Smooth muscle cell (in vitro differentiated cells): ENCODE results near the gene RBM34. TPM values are rescaled to one million over a fixed set of nuclear protein-coding genes. Genes with fewer than 3 reads are reported as not detected.

Source experiments
- DNase-seq: peaks from one replicate; lab custom pipeline; 2025; ENCODE audit not compliant: unreplicated experiment; lab: John Stamatoyannopoulos, UW
- H2AFZ ChIP-seq: fragments of 200-600 bp; sonication (generic); 2 replicates; pipeline ENCODE4 v1.6.0; 2016; ENCODE audit warnings: antibody characterized with exemption, low read depth, mild to moderate bottlenecking
- H3F3A ChIP-seq: fragments of 200-600 bp; sonication (generic); 2 replicates; pipeline ENCODE4 v1.6.0; 2017; ENCODE audit warnings: antibody characterized with exemption, low read depth
- H3K27ac ChIP-seq: fragments of 200-600 bp; sonication (generic); 2 replicates; pipeline ENCODE4 v1.5.1; 2016; ENCODE audit warnings: low read depth, mild to moderate bottlenecking
- H3K27me3 ChIP-seq: fragments of 200-600 bp; sonication (generic); 2 replicates; pipeline ENCODE4 v1.6.1; 2016; ENCODE audit warnings: low read depth, mild to moderate bottlenecking
- H3K36me3 ChIP-seq: fragments of 200-600 bp; sonication (generic); 2 replicates; pipeline ENCODE4 v1.5.1; 2016; ENCODE audit warnings: low read depth
- H3K4me1 ChIP-seq: fragments of 200-600 bp; sonication (generic); 2 replicates; pipeline ENCODE4 v1.5.1; 2016; ENCODE audit warnings: low read depth
- H3K4me2 ChIP-seq: fragments of 200-600 bp; sonication (generic); 2 replicates; pipeline ENCODE4 v1.6.0; 2016; ENCODE audit warnings: mild to moderate bottlenecking
- H3K4me3 ChIP-seq: fragments of 200-600 bp; sonication (generic); 2 replicates; pipeline ENCODE4 v1.5.1; 2016; ENCODE audit warnings: mild to moderate bottlenecking
- H3K79me2 ChIP-seq: fragments of 200-600 bp; sonication (generic); 2 replicates; pipeline ENCODE4 v1.6.0; 2016; ENCODE audit warnings: low read depth, mild to moderate bottlenecking
- H3K9ac ChIP-seq: fragments of 200-600 bp; sonication (generic); 2 replicates; pipeline ENCODE4 v1.6.0; 2016; ENCODE audit warnings: low read depth
- H3K9me3 ChIP-seq: fragments of 200-600 bp; sonication (generic); replicated peaks from 2 replicates; pipeline ENCODE4 v1.5.1; 2016; ENCODE audit warnings: low read depth
- H4K20me1 ChIP-seq: fragments of 200-600 bp; sonication (generic); 2 replicates; pipeline ENCODE4 v1.6.0; 2016; ENCODE audit warnings: low read depth
- CTCF ChIP-seq: fragments of 200-600 bp; sonication (generic); IDR thresholded peaks from 2 replicates; pipeline ENCODE4 v1.5.1; 2017; ENCODE audit warnings: borderline replicate concordance, mild to moderate bottlenecking, antibody characterized with exemption; ENCODE audit not compliant: insufficient read depth, poor library complexity, severe bottlenecking
- WGBS: methylation state at CpG from one replicate; pipeline ENCODE4 v1.1.7; 2016; ENCODE audit warnings: low lambda C conversion rate; 5-methylcytosine and 5-hydroxymethylcytosine counted together
- polyA plus RNA-seq: library from polyadenylated mRNA; unstranded; fragments of >200 nt; fragmentation: Nextera tagmentation; extraction: Ambion mirVana; gene quantifications from 2 replicates; pipeline ENCODE4 v1.2.1, GENCODE V29; 2016
- total RNA-seq: library from RNA; depleted of rRNA; stranded (reverse); fragments of >200 nt; gene quantifications from 2 replicates; pipeline ENCODE4 v1.2.3, GENCODE V29; 2014

The RBM34 gene
- total and polyA plus RNA-seq, 2 experiments from 2014 or later = 59.9 to 68.0 TPM

- Histone ChIP-seq H3K9ac (no peak overlapping the region), H2AFZ (no peak overlapping the region), H3K79me2 (peaks cover 36% of the 10 kb centered on the region), H3K4me3 (no peak overlapping the region), H3F3A (peaks cover 3% of the 10 kb centered on the region), H3K4me2 (no peak overlapping the region), H4K20me1 (peaks cover 34% of the 10 kb centered on the region), H3K9me3 (no peaks in the 10 kb centered on the region), H3K36me3 (peaks cover 10% of the 10 kb centered on the region), H3K27ac (peak overlapping the region; percentile 94), H3K27me3 (no peaks in the 10 kb centered on the region), H3K4me1 (peaks cover 13% of the 10 kb centered on the region)
- DNase-seq = no peak
- 95% methylated on average over 4 of the region's 4 CpGs for WGBS
- TF ChIP-seq CTCF = no peak
These were observed 31.1 kb downstream of the RBM34 start for GRCh38 chr1:235129774-235130570.

- no peak for TF ChIP-seq CTCF
- H3K9me3 ChIP-seq = no peaks in the 10 kb centered on the region
- no peaks in the 10 kb centered on the region for H3K27me3 ChIP-seq
- H3K4me2 ChIP-seq = peak within 1 kb of the TSS; percentile 95
- peaks cover 4% of the 10 kb centered on the region for H3K36me3 ChIP-seq
- H3K4me3 ChIP-seq = peak within 1 kb of the TSS; percentile 90
- H3K79me2 ChIP-seq = peaks cover 49% of the 10 kb centered on the region
- peaks cover 13% of the 10 kb centered on the region for H3K4me1 ChIP-seq
- peaks cover 3% of the 10 kb centered on the region for H3F3A ChIP-seq
- H3K9ac ChIP-seq = peak within 1 kb of the TSS; percentile 97
- H3K27ac ChIP-seq = peak within 1 kb of the TSS; percentile 94
- peaks cover 47% of the 10 kb centered on the region for H4K20me1 ChIP-seq
- H2AFZ ChIP-seq = peak within 1 kb of the TSS; percentile 83
- WGBS = 2% methylated on average over 67 of the region's 67 CpGs
- peak; percentile 83 for DNase-seq
These were observed 32.4 kb downstream of the RBM34 start, which contains the start of gene TOMM20 for GRCh38 chr1:235128456-235129328. Gene TOMM20, minus strand, starts transcription at chr1:235128837. Its CDS starts 122 bp downstream, at chr1:235128715.

- peaks cover 4% of the 10 kb centered on the region for H3K36me3 ChIP-seq
- WGBS = 3% methylated on average over 35 of the region's 35 CpGs
- H2AFZ ChIP-seq = peak overlapping the region; percentile 83
These were observed 33.2 kb downstream of the RBM34 start for GRCh38 chr1:235127732-235128455.

More at GRCh38 chr1:235127732-235128455, 33.2 kb downstream of the RBM34 start:
- H4K20me1 ChIP-seq = peaks cover 55% of the 10 kb centered on the region
- H3K27me3 ChIP-seq = no peaks in the 10 kb centered on the region
- peak overlapping the region; percentile 97 for H3K9ac ChIP-seq
- peaks cover 13% of the 10 kb centered on the region for H3K4me1 ChIP-seq
- H3F3A ChIP-seq = peaks cover 3% of the 10 kb centered on the region
- DNase-seq = no peak
- no peak for TF ChIP-seq CTCF
- H3K9me3 ChIP-seq = no peaks in the 10 kb centered on the region
- peak overlapping the region; percentile 90 for H3K4me3 ChIP-seq
- peaks cover 57% of the 10 kb centered on the region for H3K79me2 ChIP-seq
- peak overlapping the region; percentile 95 for H3K4me2 ChIP-seq
- H3K27ac ChIP-seq = peak overlapping the region; percentile 94
